Activated gamma-delta T cell treated with Interleukin-2 at 50 U/mL for 16 hours (primary cell): Measurements from ENCODE around the gene SHISA6.

Source experiments
- DNase-seq: peaks from one replicate; pipeline ENCODE4 v3.0.0-alpha.2; 2020

The SHISA6 gene

DNA sequence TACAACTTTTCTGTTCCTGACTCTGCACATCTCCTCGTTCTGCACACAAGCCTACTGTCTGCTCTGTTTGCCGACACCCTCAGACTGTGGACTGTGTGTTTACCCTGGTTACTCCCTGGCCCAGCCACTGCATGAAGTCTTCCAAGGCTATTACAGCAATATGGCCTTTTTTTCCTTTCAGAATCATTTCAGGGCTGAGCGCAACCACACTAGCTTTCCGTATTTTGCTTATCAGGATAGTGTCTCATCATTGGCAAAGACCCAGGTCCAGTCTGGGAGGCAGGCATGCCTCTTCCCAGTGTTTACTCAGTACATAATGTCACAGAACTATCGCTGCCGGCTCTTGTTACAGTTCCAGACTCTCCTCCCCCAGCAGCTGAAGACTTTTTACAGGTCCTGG, 367.4 kb downstream of the SHISA6 start:
- no peak for DNase-seq

DNA sequence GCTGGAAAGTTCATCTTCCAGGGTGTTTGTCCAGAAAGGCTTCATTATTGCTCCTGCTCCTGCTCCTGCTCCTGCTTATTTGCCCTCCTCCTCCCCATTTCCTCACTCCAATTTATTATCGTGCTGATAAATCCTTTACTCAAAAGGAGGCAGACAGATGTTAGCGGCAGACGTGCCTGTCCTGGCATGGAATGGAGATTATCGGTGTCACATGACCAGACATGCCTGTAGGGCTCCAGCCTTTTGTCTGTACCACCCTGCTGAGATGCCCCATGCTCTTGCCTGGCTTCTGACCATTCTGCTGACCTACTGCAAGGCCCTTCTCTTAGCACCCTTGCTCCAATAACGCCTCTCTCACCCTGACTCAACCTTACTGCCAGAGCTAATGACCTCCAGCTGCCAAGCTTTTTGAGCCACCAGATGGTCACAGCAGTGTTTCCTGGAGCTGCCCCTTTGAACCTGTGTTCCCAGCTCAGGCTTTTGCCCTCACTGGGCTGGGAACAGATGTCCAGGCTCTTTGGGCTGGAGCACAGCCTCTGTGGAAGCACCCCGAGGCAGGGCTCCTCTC, 370.1 kb downstream of the SHISA6 start:
- no peak for DNase-seq

DNA sequence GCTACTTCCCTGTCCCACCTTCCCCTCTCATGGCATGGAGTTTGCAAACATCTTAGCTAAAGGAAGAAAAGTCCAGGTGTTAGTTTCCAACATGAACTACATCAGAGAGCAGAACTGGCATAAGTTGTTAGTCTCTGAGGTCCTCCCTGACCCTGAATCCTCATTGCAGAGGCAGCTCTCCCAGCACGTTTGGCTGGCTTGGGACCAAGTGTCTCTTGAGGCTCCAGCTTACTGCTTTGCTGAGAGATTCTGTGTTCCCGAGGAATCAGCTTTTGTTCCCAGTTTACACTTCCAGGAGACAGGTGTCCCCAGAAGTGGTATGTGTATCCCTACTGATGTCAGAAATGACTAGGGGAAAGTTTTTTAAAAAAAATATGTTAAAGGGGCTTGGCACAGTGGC, 371.9 kb downstream of the SHISA6 start:
- no peak for DNase-seq
